Keratinocyte (primary cell): ENCODE results near the gene HOPX. TPM values are rescaled to one million over a fixed set of nuclear protein-coding genes. Genes with fewer than 3 reads are reported as not detected.

ENCODE experiments used
- DNase-seq: peaks from one replicate; pipeline ENCODE4 v3.0.0-alpha.2; 2011; ENCODE audit warnings: low read depth, missing footprints, low spot score
- FAIRE-seq: peaks from 2 replicates; lab custom pipeline; 2011; peaks lifted over from hg19 to GRCh38; lab: Jason Lieb, UNC
- H2AFZ ChIP-seq: 2 replicates; pipeline ENCODE4 v1.6.0; 2012; ENCODE audit warnings: low read length, control low read depth, inconsistent platforms; ENCODE audit not compliant: control insufficient read depth
- H3K27ac ChIP-seq: 2 replicates; pipeline ENCODE4 v1.5.1; 2011; ENCODE audit warnings: low read length; ENCODE audit not compliant: control insufficient read depth, insufficient read depth
- H3K27me3 ChIP-seq: 3 replicates; pipeline ENCODE4 v1.6.0; 2011; ENCODE audit warnings: low read length; ENCODE audit not compliant: control insufficient read depth, insufficient read depth; ENCODE audit errors: extremely low read depth
- H3K36me3 ChIP-seq, 2 experiments: 2 replicates in 1 of 2; 3 replicates in 1 of 2; pipeline ENCODE4 v1.5.1; 2011; ENCODE audit warnings: low read length in 2 of 2, mild to moderate bottlenecking in 1 of 2; ENCODE audit not compliant: control insufficient read depth in 2 of 2, insufficient read depth in 2 of 2; ENCODE audit errors: extremely low read depth in 1 of 2
- H3K4me1 ChIP-seq: 3 replicates; pipeline ENCODE4 v1.5.1; 2011; ENCODE audit warnings: low read length; ENCODE audit not compliant: control insufficient read depth, insufficient read depth; ENCODE audit errors: extremely low read depth
- H3K4me2 ChIP-seq: 3 replicates; pipeline ENCODE4 v1.6.0; 2011; ENCODE audit warnings: low read depth, low read length; ENCODE audit not compliant: control insufficient read depth, insufficient read depth; ENCODE audit errors: extremely low read depth
- H3K4me3 ChIP-seq, 3 experiments: fragments of 200-600 bp in 1 of 3; sonication (generic) in 1 of 3; 2 replicates in 2 of 3; 3 replicates in 1 of 3; pipeline ENCODE4 v1.5.1; 2011 to 2016; ENCODE audit warnings: low read length in 3 of 3, mild to moderate bottlenecking in 3 of 3, control low read depth in 2 of 3, inconsistent platforms in 1 of 3, low read depth in 1 of 3, mixed read lengths in 1 of 3, mixed run types in 1 of 3, moderate library complexity in 1 of 3; ENCODE audit not compliant: control insufficient read depth in 2 of 3, insufficient read depth in 2 of 3; ENCODE audit errors: extremely low read depth in 1 of 3
- H3K79me2 ChIP-seq: 2 replicates; pipeline ENCODE4 v1.6.0; 2012; ENCODE audit warnings: low read length; ENCODE audit not compliant: control insufficient read depth, insufficient read depth
- H3K9ac ChIP-seq: 3 replicates; pipeline ENCODE4 v1.6.0; 2011; ENCODE audit warnings: low read length; ENCODE audit not compliant: control insufficient read depth, insufficient read depth; ENCODE audit errors: extremely low read depth
- H3K9me1 ChIP-seq: 3 replicates; pipeline ENCODE4 v1.6.0; 2011; ENCODE audit warnings: low read length; ENCODE audit not compliant: control insufficient read depth, insufficient read depth; ENCODE audit errors: extremely low read depth
- H3K9me3 ChIP-seq: 2 replicates; pipeline ENCODE4 v1.5.1; 2012; ENCODE audit warnings: low read depth, low read length; ENCODE audit not compliant: control insufficient read depth
- H4K20me1 ChIP-seq: 3 replicates; pipeline ENCODE4 v1.6.0; 2011; ENCODE audit warnings: low read length; ENCODE audit not compliant: control insufficient read depth, insufficient read depth; ENCODE audit errors: extremely low read depth
- CTCF ChIP-seq, 3 experiments: IDR thresholded peaks in 1 of 3; conservative IDR thresholded peaks in 1 of 3; optimal IDR thresholded peaks in 1 of 3; 2 replicates in 2 of 3; 3 replicates in 1 of 3; pipeline versions ENCODE3 to v1.5.1; 2011; ENCODE audit warnings: low read length in 3 of 3, mild to moderate bottlenecking in 3 of 3, moderate library complexity in 2 of 3, control low read depth in 1 of 3, inconsistent platforms in 1 of 3; ENCODE audit not compliant: insufficient read depth in 2 of 3; ENCODE audit errors: extremely low read depth in 1 of 3
- EZH2 ChIP-seq: IDR thresholded peaks from one replicate; pipeline ENCODE4 v1.6.1; 2012; ENCODE audit warnings: inconsistent platforms, mild to moderate bottlenecking, low read length, moderate library complexity
- dilution Hi-C: fragments of 300-500 bp; cut with MboI; formaldehyde crosslinking; loops from one replicate; pipeline ENCODE4 v1.7.0; 2020; ENCODE audit warnings: low sequenced_read_pairs; ENCODE audit not compliant: extremely low pct_ligation_motif_present
- polyA plus RNA-seq, 5 experiments: library from polyadenylated mRNA; depleted of rRNA in 3 of 5; stranded (reverse) in 3 of 5; stranded (forward) in 1 of 5; unstranded in 1 of 5; fragments of >200 nt; gene quantifications; 1 replicate in 1 of 5; 2 replicates in 3 of 5; 3 replicates in 1 of 5; pipeline versions ENCODE4 v1.2.1 to v1.2.3, GENCODE V29; 2011 to 2012; ENCODE audit warnings: missing spikeins in 2 of 5, low read depth in 1 of 5, low replicate concordance in 1 of 5

Gene HOPX
- polyA plus RNA-seq, 1 donor (not counting 4 experiments of a cell fraction or from before 2014, with no cell fraction given), result 8.5 TPM

DNA sequence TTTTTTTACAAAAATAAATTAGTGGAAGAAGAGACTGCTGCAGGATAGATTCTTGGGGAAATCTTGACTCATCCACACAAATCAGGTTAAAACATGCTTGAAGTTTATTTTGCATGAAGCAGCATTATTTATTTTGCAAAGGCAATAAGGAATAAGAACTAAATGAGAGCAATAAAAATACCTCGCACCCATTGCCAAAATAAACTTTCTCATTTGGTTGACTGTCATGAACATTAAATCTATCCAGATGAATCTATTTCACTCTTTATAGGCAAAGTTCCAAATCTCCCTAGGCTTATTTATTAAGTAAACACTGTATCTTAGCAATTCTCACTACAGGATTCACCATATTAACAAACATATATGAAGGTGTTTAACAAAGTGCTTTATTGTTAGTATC lies 58.9 kb downstream of the HOPX start:
- DNase-seq, result no peak
- Histone ChIP-seq H3K36me3 (no peaks in the 10 kb centered on the region), H2AFZ (peak overlapping the region; percentile 67), H3K4me3 (peak overlapping the region in 1 of 3 experiments; percentile 3), H3K9me3 (peaks cover 2% of the 10 kb centered on the region), H3K9ac (no peak overlapping the region), H3K27ac (peak overlapping the region; percentile 65), H3K79me2 (no peaks in the 10 kb centered on the region), H3K27me3 (no peaks in the 10 kb centered on the region), H3K4me2 (peak overlapping the region; percentile 53), H3K9me1 (no peaks in the 10 kb centered on the region), H4K20me1 (no peaks in the 10 kb centered on the region), H3K4me1 (peaks cover 21% of the 10 kb centered on the region)
- TF ChIP-seq EZH2 (no peak), CTCF (optimal IDR thresholded peaks at IDR 0.05 in 1 of 3, IDR thresholded peaks at IDR 0.05 in 1 of 3, conservative IDR thresholded peaks at IDR 0.05 in 1 of 3; ENCODE audit: extremely low read depth in 1 of 3, insufficient read depth in 2 of 3, low read length in 3 of 3) (no peak)
- dilution Hi-C loops, result no loop called here
- FAIRE-seq, result peak; percentile 48

DNA sequence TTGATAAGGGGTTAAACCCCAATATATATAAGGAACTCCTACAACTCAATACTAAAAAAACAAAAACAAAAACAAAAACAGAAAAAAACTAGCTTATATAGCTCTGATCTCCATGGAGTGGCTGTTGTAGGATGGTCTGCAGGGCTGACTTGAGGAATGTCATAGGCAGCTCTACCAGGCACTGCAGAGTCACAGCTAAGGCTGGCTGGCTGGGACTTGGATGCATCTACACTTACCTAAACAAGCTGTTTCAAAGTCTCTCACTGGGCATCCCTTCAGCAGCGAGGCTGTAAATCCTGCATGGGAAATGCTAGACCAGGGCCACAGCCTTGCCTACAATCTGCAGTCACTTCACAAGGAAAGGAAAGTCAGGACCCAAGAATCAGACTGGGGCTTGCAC lies 61.3 kb downstream of the HOPX start:
- H3K9me1 ChIP-seq, result no peaks in the 10 kb centered on the region
- no peaks in the 10 kb centered on the region for H4K20me1 ChIP-seq
- dilution Hi-C loops, result no loop called here
- H3K9ac ChIP-seq, result no peak overlapping the region
- H3K27ac ChIP-seq, result no peak overlapping the region
- peaks cover 2% of the 10 kb centered on the region for H3K9me3 ChIP-seq
- no peaks in the 10 kb centered on the region for H3K36me3 ChIP-seq
- no peak overlapping the region for H3K4me2 ChIP-seq
- no peak overlapping the region for H3K4me3 ChIP-seq
- no peaks in the 10 kb centered on the region for H3K79me2 ChIP-seq
- TF ChIP-seq EZH2 (no peak), CTCF (optimal IDR thresholded peaks at IDR 0.05 in 1 of 3, IDR thresholded peaks at IDR 0.05 in 1 of 3, conservative IDR thresholded peaks at IDR 0.05 in 1 of 3; ENCODE audit: extremely low read depth in 1 of 3, insufficient read depth in 2 of 3, low read length in 3 of 3) (no peak)
- H3K4me1 ChIP-seq, result peaks cover 21% of the 10 kb centered on the region
- H3K27me3 ChIP-seq, result no peaks in the 10 kb centered on the region
- FAIRE-seq, result no peak
- H2AFZ ChIP-seq, result no peak overlapping the region
- DNase-seq, result no peak
